OCI-LY7 (cell line): ENCODE data around the gene CUL2. TPM values are rescaled to one million over a fixed set of nuclear protein-coding genes. Genes with fewer than 3 reads are reported as not detected.

Source experiments
- BruUV-seq: library from RNA; stranded (reverse); fragments of 400-500 nt; replicated peaks from 2 replicates; lab custom pipeline; 2021; lab: Mats Ljungman, UMichigan
- CTCF ChIA-PET: fragments of 300-600 bp; sonication (Branson Sonifier 250); formaldehyde crosslinking; loops from one replicate; lab custom pipeline; 2022; ENCODE audit warnings: antibody characterized with exemption; ENCODE audit not compliant: unreplicated experiment; lab: Charles Lee
- POLR2A ChIA-PET: fragments of 300-600 bp; sonication (Branson Sonifier 250); formaldehyde crosslinking; loops from one replicate; lab custom pipeline; 2022; ENCODE audit warnings: antibody characterized with exemption; lab: Charles Lee
- DNase-seq: peaks from one replicate; pipeline ENCODE4 v3.0.0-alpha.2; 2015; ENCODE audit warnings: low spot score
- H2AFZ ChIP-seq: fragments of 200-600 bp; sonication (generic), shearing (Covaris generic); 2 replicates; pipeline ENCODE4 v1.6.1; 2014; ENCODE audit warnings: mild to moderate bottlenecking, antibody characterized with exemption, low read length, moderate library complexity
- H3K27ac ChIP-seq: fragments of 200-600 bp; sonication (generic); 2 replicates; pipeline ENCODE4 v1.5.1; 2014; ENCODE audit warnings: mixed run types, low read depth, mild to moderate bottlenecking, moderate library complexity, low read length, inconsistent platforms; ENCODE audit not compliant: poor library complexity, severe bottlenecking
- H3K36me3 ChIP-seq: fragments of 200-600 bp; sonication (generic); 2 replicates; pipeline ENCODE4 v1.6.1; 2014; ENCODE audit warnings: mild to moderate bottlenecking, antibody characterized with exemption, low read length, moderate library complexity, mixed read lengths; ENCODE audit not compliant: insufficient read depth
- H3K4me1 ChIP-seq: fragments of 200-600 bp; sonication (generic); 2 replicates; pipeline ENCODE4 v1.5.1; 2014; ENCODE audit warnings: mild to moderate bottlenecking, low read length; ENCODE audit not compliant: insufficient read depth, poor library complexity, severe bottlenecking
- H3K4me2 ChIP-seq: fragments of 200-600 bp; sonication (generic); 2 replicates; pipeline ENCODE4 v1.6.1; 2014; ENCODE audit warnings: mild to moderate bottlenecking, low read length
- H3K4me3 ChIP-seq: fragments of 200-600 bp; sonication (generic); 2 replicates; pipeline ENCODE4 v1.5.1; 2014; ENCODE audit warnings: mild to moderate bottlenecking, low read depth, low read length; ENCODE audit not compliant: poor library complexity, severe bottlenecking
- H3K79me2 ChIP-seq: fragments of 200-600 bp; sonication (generic); 2 replicates; pipeline ENCODE4 v1.6.1; 2016; ENCODE audit warnings: low read depth, mild to moderate bottlenecking, low read length, moderate library complexity, mixed read lengths; ENCODE audit not compliant: insufficient read depth
- H3K9me2 ChIP-seq: fragments of 200-600 bp; sonication (generic); 2 replicates; pipeline ENCODE4 v1.6.1; 2016; ENCODE audit warnings: mild to moderate bottlenecking, low read length, mixed read lengths; ENCODE audit not compliant: insufficient read depth
- H3K9me3 ChIP-seq: fragments of 200-600 bp; sonication (generic); 2 replicates; pipeline ENCODE4 v1.6.1; 2014; ENCODE audit warnings: mild to moderate bottlenecking, mixed run types, low read length, mixed read lengths
- H4K20me1 ChIP-seq: fragments of 200-600 bp; sonication (generic); 2 replicates; pipeline ENCODE4 v1.6.1; 2014; ENCODE audit warnings: mild to moderate bottlenecking, antibody characterized with exemption, low read length, moderate library complexity, mixed read lengths; ENCODE audit not compliant: insufficient read depth
- EZH2phosphoT487 ChIP-seq: fragments of 200-600 bp; sonication (generic); IDR thresholded peaks from 2 replicates; pipeline ENCODE4 v1.6.1; 2018; ENCODE audit warnings: low read depth, borderline replicate concordance, mild to moderate bottlenecking, mixed run types, antibody characterized with exemption, low read length, moderate library complexity, mixed read lengths
- intact Hi-C: fragments of 100-400 bp; cut with micrococcal nuclease; formaldehyde crosslinking; loops from one replicate; pipeline ENCODE4 v1.10.0; 2022; ENCODE audit not compliant: unreplicated experiment
- total RNA-seq, 2 experiments: library from RNA; depleted of rRNA in 1 of 2; stranded (reverse); fragments of >200 nt in 1 of 2; shearing (Covaris generic) in 1 of 2; gene quantifications; 2 replicates each; pipeline ENCODE4 v1.2.3, GENCODE V29; 2014 to 2022
- TF ChIP-seq, protein P1 (sequence below): fragments of 200-600 bp; sonication (generic); conservative IDR thresholded peaks from 2 replicates; pipeline ENCODE4 v1.5.1; 2014; ENCODE audit warnings: mild to moderate bottlenecking, antibody characterized with exemption, low read length, moderate library complexity, mixed read lengths

CUL2 gene
- total RNA-seq, 2 experiments from 2014 or later, result 25.5 to 40.4 TPM

DNA sequence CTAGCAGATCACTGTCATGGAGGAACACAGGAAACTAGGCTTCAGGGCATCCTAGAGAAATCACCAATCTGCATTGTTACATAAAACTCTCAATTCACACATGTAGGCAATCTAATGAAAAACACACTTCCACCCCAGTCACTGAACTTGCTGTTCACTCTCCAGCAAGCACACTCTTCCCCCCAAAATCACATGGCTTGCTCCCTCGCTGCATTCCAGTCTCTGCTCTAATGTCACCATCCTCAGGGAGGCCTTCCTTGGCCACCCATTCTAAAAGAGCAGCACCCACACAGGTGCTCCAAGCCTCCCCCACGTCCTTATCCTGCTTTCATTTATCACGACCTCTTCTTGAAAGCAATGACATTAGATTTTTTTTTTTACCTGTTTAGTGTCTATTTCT is 19.6 kb downstream of the CUL2 start:
- Histone ChIP-seq H3K79me2 (peaks cover 12% of the 10 kb centered on the region; the same call in 1 of the 2 replicates), H3K36me3 (peaks cover 48% of the 10 kb centered on the region), H3K27ac (no peak overlapping the region), H3K4me1 (no peaks in the 10 kb centered on the region), H4K20me1 (no peaks in the 10 kb centered on the region), H3K9me3 (no peaks in the 10 kb centered on the region), H3K9me2 (no peaks in the 10 kb centered on the region), H3K4me3 (no peak overlapping the region), H2AFZ (no peak overlapping the region), H3K4me2 (no peak overlapping the region)
- ChIA-PET POLR2A (no interaction called here), CTCF (no interaction called here)
- no peak for TF ChIP-seq EZH2phosphoT487
- TF ChIP-seq, protein P1, sequence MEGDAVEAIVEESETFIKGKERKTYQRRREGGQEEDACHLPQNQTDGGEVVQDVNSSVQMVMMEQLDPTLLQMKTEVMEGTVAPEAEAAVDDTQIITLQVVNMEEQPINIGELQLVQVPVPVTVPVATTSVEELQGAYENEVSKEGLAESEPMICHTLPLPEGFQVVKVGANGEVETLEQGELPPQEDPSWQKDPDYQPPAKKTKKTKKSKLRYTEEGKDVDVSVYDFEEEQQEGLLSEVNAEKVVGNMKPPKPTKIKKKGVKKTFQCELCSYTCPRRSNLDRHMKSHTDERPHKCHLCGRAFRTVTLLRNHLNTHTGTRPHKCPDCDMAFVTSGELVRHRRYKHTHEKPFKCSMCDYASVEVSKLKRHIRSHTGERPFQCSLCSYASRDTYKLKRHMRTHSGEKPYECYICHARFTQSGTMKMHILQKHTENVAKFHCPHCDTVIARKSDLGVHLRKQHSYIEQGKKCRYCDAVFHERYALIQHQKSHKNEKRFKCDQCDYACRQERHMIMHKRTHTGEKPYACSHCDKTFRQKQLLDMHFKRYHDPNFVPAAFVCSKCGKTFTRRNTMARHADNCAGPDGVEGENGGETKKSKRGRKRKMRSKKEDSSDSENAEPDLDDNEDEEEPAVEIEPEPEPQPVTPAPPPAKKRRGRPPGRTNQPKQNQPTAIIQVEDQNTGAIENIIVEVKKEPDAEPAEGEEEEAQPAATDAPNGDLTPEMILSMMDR, result no peak
- intact Hi-C loops, result no loop called here
- BruUV-seq, result no TSS peak
- DNase-seq, result no peak

DNA sequence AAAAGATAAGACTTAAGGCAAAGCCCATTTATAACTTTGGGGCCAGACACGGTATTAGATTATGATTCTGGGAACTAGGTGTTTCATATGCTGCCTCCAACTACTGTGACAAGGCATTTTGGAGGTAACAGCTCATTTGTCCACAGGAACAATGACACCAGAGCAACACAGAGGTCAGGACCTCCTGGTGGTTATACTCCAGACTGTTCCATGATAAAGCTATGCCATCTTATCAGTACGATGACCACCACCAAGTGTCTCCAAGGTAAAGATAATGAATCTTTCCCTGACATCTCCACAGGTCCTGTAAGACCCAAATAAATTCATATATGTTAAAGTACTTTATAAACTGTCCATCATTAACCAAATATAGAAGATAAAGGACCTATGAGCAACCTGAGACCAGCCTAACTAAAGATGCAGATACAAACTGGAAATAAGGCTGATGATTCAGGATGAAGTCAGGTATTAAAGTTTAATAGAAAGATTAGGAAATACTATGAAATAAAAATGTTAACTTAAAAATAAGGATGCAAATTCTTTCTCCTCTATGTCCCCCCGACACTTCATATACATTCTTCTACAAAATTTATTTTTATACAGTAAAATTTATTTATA is 26.2 kb downstream of the CUL2 start:
- H3K4me3 ChIP-seq, result no peak overlapping the region
- H3K9me3 ChIP-seq, result no peaks in the 10 kb centered on the region
- POLR2A ChIA-PET, result interaction anchor here (0.6 kb wide), 1 partner anchor 282 kb away, joined by 3 read pairs; no protein-coding TSS in a partner anchor
- H4K20me1 ChIP-seq, result no peaks in the 10 kb centered on the region
- TF ChIP-seq, protein P1, result no peak
- TF ChIP-seq EZH2phosphoT487, result no peak
- no peaks in the 10 kb centered on the region for H3K4me1 ChIP-seq
- H3K9me2 ChIP-seq, result no peaks in the 10 kb centered on the region
- CTCF ChIA-PET, result no interaction called here
- H3K79me2 ChIP-seq, result no peaks in the 10 kb centered on the region
- no peak overlapping the region for H3K4me2 ChIP-seq
- DNase-seq, result no peak
- H3K27ac ChIP-seq, result no peak overlapping the region
- intact Hi-C loops, result no loop called here
- peaks cover 66% of the 10 kb centered on the region for H3K36me3 ChIP-seq
- no peak overlapping the region for H2AFZ ChIP-seq
- no TSS peak for BruUV-seq

DNA sequence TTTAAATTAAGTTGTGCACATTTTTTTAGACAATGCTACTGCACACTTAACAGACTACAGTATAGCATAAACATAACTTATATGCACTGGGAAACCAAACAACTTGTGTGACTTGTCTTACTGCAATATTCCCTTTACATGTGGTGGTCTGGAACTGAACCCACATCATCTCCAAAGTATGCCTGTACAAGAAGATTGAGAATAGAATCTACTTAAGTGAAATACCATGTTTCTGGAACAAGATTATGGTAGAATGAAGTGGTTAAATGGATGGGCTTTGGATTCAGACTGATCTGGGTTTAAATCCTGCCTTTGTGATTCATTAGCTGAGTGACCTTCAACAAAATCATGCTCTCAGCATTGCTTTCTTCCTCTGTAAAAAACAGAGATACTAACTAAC is 30.7 kb downstream of the CUL2 start:
- H2AFZ ChIP-seq, result no peak overlapping the region
- DNase-seq, result no peak
- H3K27ac ChIP-seq, result no peak overlapping the region
- TF ChIP-seq EZH2phosphoT487, result no peak
- TF ChIP-seq, protein P1, result no peak
- H3K9me3 ChIP-seq, result no peaks in the 10 kb centered on the region
- no peaks in the 10 kb centered on the region for H3K79me2 ChIP-seq
- CTCF ChIA-PET, result no interaction called here
- no peak overlapping the region for H3K4me3 ChIP-seq
- no peak overlapping the region for H3K4me2 ChIP-seq
- no peaks in the 10 kb centered on the region for H3K4me1 ChIP-seq
- intact Hi-C loops, result no loop called here
- H3K36me3 ChIP-seq, result peaks cover 74% of the 10 kb centered on the region
- POLR2A ChIA-PET, result no interaction called here
- H3K9me2 ChIP-seq, result no peaks in the 10 kb centered on the region
- no TSS peak for BruUV-seq
- no peaks in the 10 kb centered on the region for H4K20me1 ChIP-seq
